Measurements from ENCODE around the gene CD6. TPM values are rescaled to one million over a fixed set of nuclear protein-coding genes. Genes with fewer than 3 reads are reported as not detected.

The CD6 gene
- total RNA-seq, 1 donor from 2014 or later, result 0.39 TPM

DNA sequence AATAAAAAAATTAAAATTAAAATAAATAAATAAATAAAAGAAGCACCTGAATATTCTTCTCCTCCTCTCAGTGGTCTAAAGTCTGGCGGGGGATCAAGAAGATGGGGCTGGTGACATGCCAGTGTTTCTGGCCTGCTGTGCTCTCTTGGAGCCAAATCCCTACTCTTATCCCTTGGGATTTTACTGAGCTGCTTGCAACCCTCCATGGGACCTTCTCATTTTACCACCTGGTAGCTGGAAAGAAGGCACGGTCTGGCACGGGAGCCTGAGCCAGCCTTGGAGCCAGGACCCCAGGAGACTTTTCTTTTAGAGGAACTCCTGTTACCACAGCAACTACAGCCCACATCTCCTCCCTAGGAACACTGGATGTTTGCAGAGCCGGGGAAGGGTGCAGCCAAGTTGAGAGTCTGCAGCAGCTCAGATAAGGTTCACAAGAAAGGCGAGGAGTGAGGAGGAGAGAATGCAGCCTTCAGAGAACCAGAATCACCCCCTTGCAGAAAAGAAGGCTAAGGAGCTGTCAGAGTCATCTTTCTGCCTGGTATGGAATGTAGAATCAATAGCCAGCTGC is 21.4 kb downstream of the CD6 start:
- H3K4me3 ChIP-seq (ENCODE audit: insufficient read depth, low read depth, low read length), result no peak overlapping the region
- no peak for DNase-seq (ENCODE audit: low read depth)
- Mint-ChIP-seq H3K36me3 (ENCODE audit: low read depth, unreplicated experiment) (no peaks in the 10 kb centered on the region), H3K27ac (ENCODE audit: unreplicated experiment) (no peak overlapping the region), H3K4me1 (ENCODE audit: low read depth, unreplicated experiment) (peaks cover 6% of the 10 kb centered on the region), H3K27me3 (ENCODE audit: low read depth, unreplicated experiment) (peaks cover 22% of the 10 kb centered on the region), H3K4me3 (ENCODE audit: unreplicated experiment) (no peak overlapping the region), H3K9me3 (ENCODE audit: unreplicated experiment) (no peaks in the 10 kb centered on the region)
- H2AFZ ChIP-seq (ENCODE audit: low read depth, low read length), result no peak overlapping the region
- no peak for FAIRE-seq
- H3K79me2 ChIP-seq (ENCODE audit: insufficient read depth, low read length), result no peaks in the 10 kb centered on the region
- peaks cover 20% of the 10 kb centered on the region for H3K27me3 ChIP-seq (ENCODE audit: insufficient read depth, low read length)
- TF ChIP-seq, protein P1, sequence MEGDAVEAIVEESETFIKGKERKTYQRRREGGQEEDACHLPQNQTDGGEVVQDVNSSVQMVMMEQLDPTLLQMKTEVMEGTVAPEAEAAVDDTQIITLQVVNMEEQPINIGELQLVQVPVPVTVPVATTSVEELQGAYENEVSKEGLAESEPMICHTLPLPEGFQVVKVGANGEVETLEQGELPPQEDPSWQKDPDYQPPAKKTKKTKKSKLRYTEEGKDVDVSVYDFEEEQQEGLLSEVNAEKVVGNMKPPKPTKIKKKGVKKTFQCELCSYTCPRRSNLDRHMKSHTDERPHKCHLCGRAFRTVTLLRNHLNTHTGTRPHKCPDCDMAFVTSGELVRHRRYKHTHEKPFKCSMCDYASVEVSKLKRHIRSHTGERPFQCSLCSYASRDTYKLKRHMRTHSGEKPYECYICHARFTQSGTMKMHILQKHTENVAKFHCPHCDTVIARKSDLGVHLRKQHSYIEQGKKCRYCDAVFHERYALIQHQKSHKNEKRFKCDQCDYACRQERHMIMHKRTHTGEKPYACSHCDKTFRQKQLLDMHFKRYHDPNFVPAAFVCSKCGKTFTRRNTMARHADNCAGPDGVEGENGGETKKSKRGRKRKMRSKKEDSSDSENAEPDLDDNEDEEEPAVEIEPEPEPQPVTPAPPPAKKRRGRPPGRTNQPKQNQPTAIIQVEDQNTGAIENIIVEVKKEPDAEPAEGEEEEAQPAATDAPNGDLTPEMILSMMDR (IDR thresholded peaks at IDR 0.05; ENCODE audit: insufficient read depth, low read depth, low read length), result no peak
- TF ChIP-seq EZH2 (IDR thresholded peaks at IDR 0.05; ENCODE audit: insufficient read depth, low read length), result no peak
- no peaks in the 10 kb centered on the region for H3K36me3 ChIP-seq (ENCODE audit: insufficient read depth, low read length)
- no peak overlapping the region for H3K4me2 ChIP-seq (ENCODE audit: low read length)
- H3K9ac ChIP-seq (ENCODE audit: low read length), result no peak overlapping the region
- no peaks in the 10 kb centered on the region for H3K9me3 ChIP-seq (ENCODE audit: insufficient read depth, low read depth, low read length)
- peaks cover 3% of the 10 kb centered on the region for H3K4me1 ChIP-seq (ENCODE audit: insufficient read depth, low read length)
- no peak overlapping the region for H3K27ac ChIP-seq (ENCODE audit: low read depth, low read length)
- H4K20me1 ChIP-seq (ENCODE audit: insufficient read depth, low read length), result no peaks in the 10 kb centered on the region

DNA sequence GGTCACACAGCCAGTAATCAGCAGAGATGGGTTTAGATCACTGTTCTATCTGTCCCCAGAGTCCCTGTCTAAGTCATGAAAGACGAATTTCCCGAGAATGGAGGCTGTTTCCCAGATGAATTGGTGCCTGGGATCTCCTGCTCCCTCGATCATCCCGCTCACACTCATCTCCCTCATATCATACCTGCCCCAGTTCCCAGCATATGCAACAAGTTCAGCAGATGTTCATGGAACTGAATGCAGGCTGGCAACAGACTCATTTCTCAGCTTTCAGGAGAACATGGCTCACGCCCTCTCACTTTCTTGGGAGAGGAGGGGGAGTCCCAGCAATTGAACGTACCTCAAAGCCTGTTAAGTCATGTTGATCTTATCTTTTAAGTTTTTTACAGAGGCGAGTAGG is 22.1 kb downstream of the CD6 start:
- Histone ChIP-seq H3K4me3 (ENCODE audit: insufficient read depth, low read depth, low read length) (no peak overlapping the region), H3K27ac (ENCODE audit: low read depth, low read length) (no peak overlapping the region), H3K4me1 (ENCODE audit: insufficient read depth, low read length) (peaks cover 3% of the 10 kb centered on the region), H3K36me3 (ENCODE audit: insufficient read depth, low read length) (no peaks in the 10 kb centered on the region), H3K27me3 (ENCODE audit: insufficient read depth, low read length) (peaks cover 19% of the 10 kb centered on the region), H3K9ac (ENCODE audit: low read length) (no peak overlapping the region), H2AFZ (ENCODE audit: low read depth, low read length) (no peak overlapping the region), H3K79me2 (ENCODE audit: insufficient read depth, low read length) (no peaks in the 10 kb centered on the region), H4K20me1 (ENCODE audit: insufficient read depth, low read length) (no peaks in the 10 kb centered on the region), H3K4me2 (ENCODE audit: low read length) (no peak overlapping the region), H3K9me3 (ENCODE audit: insufficient read depth, low read depth, low read length) (no peaks in the 10 kb centered on the region)
- TF ChIP-seq, protein P1 (IDR thresholded peaks at IDR 0.05; ENCODE audit: insufficient read depth, low read depth, low read length), result no peak
- no peak for TF ChIP-seq EZH2 (IDR thresholded peaks at IDR 0.05; ENCODE audit: insufficient read depth, low read length)
- Mint-ChIP-seq H3K4me3 (ENCODE audit: unreplicated experiment) (no peak overlapping the region), H3K27me3 (ENCODE audit: low read depth, unreplicated experiment) (peaks cover 23% of the 10 kb centered on the region), H3K36me3 (ENCODE audit: low read depth, unreplicated experiment) (no peaks in the 10 kb centered on the region), H3K4me1 (ENCODE audit: low read depth, unreplicated experiment) (peaks cover 6% of the 10 kb centered on the region), H3K27ac (ENCODE audit: unreplicated experiment) (no peak overlapping the region), H3K9me3 (ENCODE audit: unreplicated experiment) (no peaks in the 10 kb centered on the region)
- no peak for FAIRE-seq
- DNase-seq (ENCODE audit: low read depth), result no peak

DNA sequence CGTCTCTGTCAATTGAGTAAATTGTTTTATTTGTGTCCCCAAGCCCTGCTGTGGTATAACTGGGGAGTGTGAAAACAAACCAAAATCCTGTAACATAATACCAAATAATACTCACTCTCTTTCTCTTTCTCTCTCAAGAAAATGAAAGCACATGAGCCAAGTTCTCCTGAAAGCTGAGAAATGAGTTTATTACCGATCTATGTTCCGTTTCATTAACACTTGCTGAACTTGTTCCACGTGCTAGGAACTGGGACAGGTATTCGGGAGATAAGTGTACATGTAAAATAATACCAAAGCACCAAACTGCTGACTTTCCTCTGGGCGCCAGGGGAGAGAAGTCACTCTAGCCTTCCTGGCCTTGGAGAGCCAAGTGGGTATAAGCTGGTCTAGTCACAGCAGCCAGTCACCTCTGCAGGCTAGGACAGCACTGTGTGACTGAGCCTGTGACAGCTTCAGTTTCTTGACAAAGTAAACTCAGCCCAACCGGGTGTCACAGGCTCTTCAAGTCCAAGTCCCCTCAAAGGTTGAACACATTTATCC is 23.1 kb downstream of the CD6 start:
- Histone ChIP-seq H3K4me3 (ENCODE audit: insufficient read depth, low read depth, low read length) (no peak overlapping the region), H3K9ac (ENCODE audit: low read length) (no peak overlapping the region), H4K20me1 (ENCODE audit: insufficient read depth, low read length) (no peaks in the 10 kb centered on the region), H3K4me2 (ENCODE audit: low read length) (no peak overlapping the region), H3K79me2 (ENCODE audit: insufficient read depth, low read length) (no peaks in the 10 kb centered on the region), H3K27ac (ENCODE audit: low read depth, low read length) (no peak overlapping the region), H3K9me3 (ENCODE audit: insufficient read depth, low read depth, low read length) (no peaks in the 10 kb centered on the region), H2AFZ (ENCODE audit: low read depth, low read length) (no peak overlapping the region), H3K27me3 (ENCODE audit: insufficient read depth, low read length) (peaks cover 15% of the 10 kb centered on the region), H3K36me3 (ENCODE audit: insufficient read depth, low read length) (no peaks in the 10 kb centered on the region), H3K4me1 (ENCODE audit: insufficient read depth, low read length) (peaks cover 3% of the 10 kb centered on the region)
- Mint-ChIP-seq H3K4me1 (ENCODE audit: low read depth, unreplicated experiment) (peaks cover 6% of the 10 kb centered on the region), H3K4me3 (ENCODE audit: unreplicated experiment) (no peak overlapping the region), H3K9me3 (ENCODE audit: unreplicated experiment) (no peaks in the 10 kb centered on the region), H3K36me3 (ENCODE audit: low read depth, unreplicated experiment) (no peaks in the 10 kb centered on the region), H3K27me3 (ENCODE audit: low read depth, unreplicated experiment) (peaks cover 15% of the 10 kb centered on the region), H3K27ac (ENCODE audit: unreplicated experiment) (no peak overlapping the region)
- FAIRE-seq (no peak), DNase-seq (ENCODE audit: low read depth) (no peak)
- TF ChIP-seq EZH2 (IDR thresholded peaks at IDR 0.05; ENCODE audit: insufficient read depth, low read length), result no peak
- TF ChIP-seq, protein P1 (IDR thresholded peaks at IDR 0.05; ENCODE audit: insufficient read depth, low read depth, low read length), result no peak
